Breast epithelium (tissue), 4 donors: ENCODE results near the gene RNF224. TPM values are rescaled to one million over a fixed set of nuclear protein-coding genes. Genes with fewer than 3 reads are reported as not detected.

ENCODE experiments used
- DNase-seq, 2 donors: peaks; one replicate each; pipeline ENCODE4 v3.0.0-alpha.2; 2019; ENCODE audit warnings: low spot score in 2 of 2
- H3K27ac ChIP-seq, 2 donors: fragments of 200-600 bp; sonication (generic) in 1 of 2; one replicate each; pipeline ENCODE4 v1.5.1; 2016 to 2019; ENCODE audit warnings: mild to moderate bottlenecking in 1 of 2
- H3K27me3 ChIP-seq, 2 donors: fragments of 200-600 bp; sonication (generic) in 1 of 2; one replicate each; pipeline versions ENCODE4 v1.5.1 to v1.6.0; 2017 to 2019; ENCODE audit warnings: control low read depth in 1 of 2, mild to moderate bottlenecking in 1 of 2
- H3K36me3 ChIP-seq: fragments of 200-600 bp; one replicate; pipeline ENCODE4 v1.5.1; 2019
- H3K4me1 ChIP-seq, 2 donors: fragments of 200-600 bp; sonication (generic); one replicate each; pipeline ENCODE4 v1.5.1; 2016 to 2019; ENCODE audit warnings: control low read depth in 1 of 2
- H3K4me3 ChIP-seq, 3 donors: fragments of 200-600 bp; sonication (generic); 1 replicate in 2 of 3; 2 replicates in 1 of 3; pipeline ENCODE4 v1.5.1; 2016 to 2019; ENCODE audit warnings: mild to moderate bottlenecking in 3 of 3, moderate library complexity in 2 of 3
- H3K9me3 ChIP-seq, 2 donors: fragments of 200-600 bp; sonication (generic) in 1 of 2; one replicate each; pipeline ENCODE4 v1.5.1; 2016 to 2019; ENCODE audit warnings: control low read depth in 1 of 2
- POLR2A ChIP-seq: fragments of 450-650 bp; IDR thresholded peaks from one replicate; pipeline ENCODE4 v1.6.1; 2016; ENCODE audit warnings: antibody characterized with exemption, mild to moderate bottlenecking, moderate library complexity
- POLR2AphosphoS5 ChIP-seq, 3 donors: sonication (generic); formaldehyde crosslinking; IDR thresholded peaks; one replicate each; pipeline ENCODE4 v1.6.1; 2017; ENCODE audit warnings: antibody characterized with exemption in 3 of 3
- intact Hi-C: fragments of 100-400 bp; cut with DNase I; formaldehyde crosslinking; loops from one replicate; pipeline ENCODE4 v1.15.1; 2023; ENCODE audit warnings: low total_unique reads
- total RNA-seq, 3 donors: library from RNA; depleted of rRNA; stranded (reverse); fragments of >200 nt; gene quantifications; one replicate each; pipeline ENCODE4 v1.1.0, GENCODE V29; 2016
- TF ChIP-seq, protein P1 (sequence below), 3 donors: fragments of 450-650 bp; IDR thresholded peaks; one replicate each; pipeline ENCODE4 v1.5.1; 2016 to 2017; ENCODE audit warnings: antibody characterized with exemption in 3 of 3, mild to moderate bottlenecking in 3 of 3, moderate library complexity in 3 of 3

Gene RNF224
- total RNA-seq, 3 donors from 2014 or later = 0.29 TPM; not detected in 2

DNA sequence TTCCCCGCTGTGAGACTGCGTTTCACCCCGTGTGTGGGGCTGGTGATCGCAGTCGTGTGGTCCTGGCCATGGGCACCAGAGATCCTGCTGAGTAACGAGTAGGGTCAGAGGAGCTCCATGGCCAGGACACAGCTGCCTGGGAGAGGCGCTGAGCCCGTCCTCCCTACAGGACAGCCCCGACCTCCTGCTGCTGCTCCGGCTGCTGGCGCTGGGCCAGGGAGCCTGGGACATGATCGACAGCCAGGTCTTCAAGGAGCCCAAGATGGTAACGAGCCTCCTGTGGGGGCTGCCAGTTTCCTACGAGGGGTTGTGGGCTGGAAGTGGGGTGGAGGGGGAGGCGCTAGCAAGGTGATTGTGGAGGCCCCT, 38.8 kb downstream of the RNF224 start:
- intact Hi-C loops = no loop called here
- no peaks in the 10 kb centered on the region for H3K27me3 ChIP-seq
- TF ChIP-seq, protein P1, sequence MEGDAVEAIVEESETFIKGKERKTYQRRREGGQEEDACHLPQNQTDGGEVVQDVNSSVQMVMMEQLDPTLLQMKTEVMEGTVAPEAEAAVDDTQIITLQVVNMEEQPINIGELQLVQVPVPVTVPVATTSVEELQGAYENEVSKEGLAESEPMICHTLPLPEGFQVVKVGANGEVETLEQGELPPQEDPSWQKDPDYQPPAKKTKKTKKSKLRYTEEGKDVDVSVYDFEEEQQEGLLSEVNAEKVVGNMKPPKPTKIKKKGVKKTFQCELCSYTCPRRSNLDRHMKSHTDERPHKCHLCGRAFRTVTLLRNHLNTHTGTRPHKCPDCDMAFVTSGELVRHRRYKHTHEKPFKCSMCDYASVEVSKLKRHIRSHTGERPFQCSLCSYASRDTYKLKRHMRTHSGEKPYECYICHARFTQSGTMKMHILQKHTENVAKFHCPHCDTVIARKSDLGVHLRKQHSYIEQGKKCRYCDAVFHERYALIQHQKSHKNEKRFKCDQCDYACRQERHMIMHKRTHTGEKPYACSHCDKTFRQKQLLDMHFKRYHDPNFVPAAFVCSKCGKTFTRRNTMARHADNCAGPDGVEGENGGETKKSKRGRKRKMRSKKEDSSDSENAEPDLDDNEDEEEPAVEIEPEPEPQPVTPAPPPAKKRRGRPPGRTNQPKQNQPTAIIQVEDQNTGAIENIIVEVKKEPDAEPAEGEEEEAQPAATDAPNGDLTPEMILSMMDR (IDR thresholded peaks at IDR 0.05) = no peak
- TF ChIP-seq POLR2AphosphoS5 (IDR thresholded peaks at IDR 0.05) (no peak), POLR2A (no peak)
- H3K36me3 ChIP-seq = no peaks in the 10 kb centered on the region
- H3K4me3 ChIP-seq = no peak overlapping the region
- no peaks in the 10 kb centered on the region for H3K9me3 ChIP-seq
- no peak for DNase-seq
- H3K27ac ChIP-seq = no peak overlapping the region
- peaks cover 0 to 3% of the 10 kb centered on the region in 2 donors for H3K4me1 ChIP-seq

DNA sequence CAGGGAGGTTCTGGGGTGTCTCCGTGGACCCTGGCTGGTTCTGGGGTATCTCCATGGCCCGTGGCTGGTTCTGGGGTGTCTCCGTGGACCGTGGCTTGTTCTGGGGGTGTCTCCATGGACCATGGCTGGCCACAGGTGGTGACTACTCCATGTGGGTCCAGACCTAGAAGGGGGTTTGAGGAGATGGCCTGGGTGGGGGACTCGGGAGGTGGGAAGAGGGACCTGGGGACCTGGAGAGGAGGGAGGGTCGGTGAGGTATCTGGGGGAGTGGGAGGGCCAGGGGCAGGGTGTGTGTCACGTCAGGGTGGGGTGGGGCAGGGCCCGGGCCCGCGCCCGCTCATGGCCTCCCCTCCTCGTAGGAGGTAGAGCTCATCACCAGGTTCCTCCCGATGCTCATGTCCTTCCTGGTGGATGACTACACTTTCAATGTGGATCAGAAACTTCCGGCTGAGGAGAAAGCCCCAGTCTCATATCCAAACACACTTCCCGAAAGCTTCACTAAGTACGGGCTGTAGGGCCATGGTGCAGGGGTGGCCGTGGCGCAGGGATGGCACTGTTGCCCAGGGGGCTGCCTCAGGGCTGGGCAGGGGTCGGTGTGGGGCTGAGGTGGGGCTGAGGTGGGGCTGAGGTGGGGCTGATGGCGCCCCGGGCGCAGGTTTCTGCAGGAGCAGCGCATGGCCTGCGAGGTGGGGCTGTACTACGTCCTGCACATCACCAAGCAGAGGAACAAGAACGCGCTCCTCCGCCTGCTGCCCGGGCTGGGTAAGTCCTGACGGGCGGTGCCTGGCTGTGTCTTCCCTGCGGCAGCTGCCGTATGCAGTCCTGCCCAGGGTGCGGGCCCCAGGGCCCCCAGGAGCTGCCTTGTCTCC, 39.5 kb downstream of the RNF224 start:
- Histone ChIP-seq H3K36me3 (no peaks in the 10 kb centered on the region), H3K4me3 (no peak overlapping the region), H3K27ac (no peak overlapping the region), H3K4me1 (peaks cover 0 to 3% of the 10 kb centered on the region in 2 donors), H3K27me3 (no peaks in the 10 kb centered on the region), H3K9me3 (no peaks in the 10 kb centered on the region)
- TF ChIP-seq POLR2A (no peak), POLR2AphosphoS5 (IDR thresholded peaks at IDR 0.05) (no peak)
- TF ChIP-seq, protein P1 (IDR thresholded peaks at IDR 0.05) = no peak
- intact Hi-C loops = no loop called here
- no peak for DNase-seq

DNA sequence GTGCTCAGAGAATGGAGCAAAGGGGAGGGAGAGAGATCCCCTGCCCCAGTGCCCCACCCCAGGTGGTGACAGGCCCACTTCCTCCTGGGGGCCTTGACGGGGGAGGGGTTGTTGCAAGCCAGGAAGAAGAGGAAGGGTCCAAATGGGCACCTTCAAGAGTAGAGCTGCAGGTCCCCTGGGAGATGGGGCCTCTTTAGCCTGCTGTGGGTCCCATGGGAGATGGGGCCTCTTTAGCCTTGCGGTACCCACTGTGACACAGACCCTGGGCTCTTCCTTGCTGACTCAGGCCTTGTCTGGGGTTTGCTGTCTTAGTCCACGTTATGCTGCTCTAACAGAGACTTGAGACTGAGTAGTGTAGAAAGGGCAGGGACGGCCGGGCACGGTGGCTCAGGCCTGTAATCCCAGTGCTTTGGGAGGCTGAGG, 40.6 kb downstream of the RNF224 start:
- Histone ChIP-seq H3K27ac (peak overlapping the region; percentile 15 to 71), H3K4me1 (peaks cover 0 to 3% of the 10 kb centered on the region in 2 donors), H3K9me3 (no peaks in the 10 kb centered on the region), H3K4me3 (no peak overlapping the region), H3K27me3 (no peaks in the 10 kb centered on the region), H3K36me3 (peaks cover 5% of the 10 kb centered on the region)
- no peak for TF ChIP-seq POLR2A
- no peak for TF ChIP-seq POLR2AphosphoS5 (IDR thresholded peaks at IDR 0.05)
- TF ChIP-seq, protein P1 (IDR thresholded peaks at IDR 0.05) = no peak
- intact Hi-C loops = no loop called here
- no peak for DNase-seq

DNA sequence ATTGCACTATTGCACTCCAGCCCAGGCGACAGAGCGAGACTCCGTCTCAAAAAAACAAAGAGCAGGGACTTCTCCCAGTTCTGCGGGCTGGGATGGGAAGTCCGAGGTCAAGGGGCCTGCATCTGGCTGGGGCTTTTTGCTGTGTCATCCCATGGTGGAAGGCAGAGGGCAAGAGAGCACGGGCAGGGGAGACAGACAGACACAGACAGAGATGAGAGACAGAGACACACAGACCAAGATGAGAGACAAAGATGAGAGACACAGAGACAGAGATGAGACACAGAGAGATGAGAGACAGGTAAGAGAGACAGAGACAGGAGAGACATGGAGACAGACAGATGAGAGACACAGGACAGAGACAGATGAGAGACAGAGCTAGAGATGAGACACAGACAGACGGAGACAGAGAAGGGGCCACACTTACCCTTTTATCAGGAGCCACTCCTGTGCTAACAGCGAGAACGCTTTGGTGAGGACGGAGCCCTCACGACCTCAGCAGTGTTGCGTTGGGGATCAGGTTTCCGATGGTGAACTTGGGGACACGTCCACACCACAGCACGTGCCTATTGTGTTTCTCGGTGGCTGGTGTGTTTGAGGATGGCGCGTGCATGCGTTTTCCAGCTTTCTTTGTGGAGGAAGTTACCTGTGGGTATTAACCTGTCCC, 41.4 kb downstream of the RNF224 start:
- no peak for DNase-seq
- TF ChIP-seq, protein P1 (IDR thresholded peaks at IDR 0.05) = no peak
- TF ChIP-seq POLR2AphosphoS5 (IDR thresholded peaks at IDR 0.05) = no peak
- TF ChIP-seq POLR2A = no peak
- no peak overlapping the region for H3K4me3 ChIP-seq
- no peaks in the 10 kb centered on the region for H3K9me3 ChIP-seq
- H3K27ac ChIP-seq = peak overlapping the region; percentile 71 to 84
- peaks cover 0 to 3% of the 10 kb centered on the region in 2 donors for H3K4me1 ChIP-seq
- H3K27me3 ChIP-seq = no peaks in the 10 kb centered on the region
- intact Hi-C loops = loop anchor here (1.0 kb wide), 1 partner anchor 33 kb away; no protein-coding TSS in a partner anchor
- peaks cover 5% of the 10 kb centered on the region for H3K36me3 ChIP-seq
